ENCODE results near the gene PLCL2.

GRCh38 chr3:17065315-17065714 lies 180.6 kb downstream of the PLCL2 start:
- TF ChIP-seq CTCF (IDR thresholded peaks at IDR 0.05; ENCODE audit: low read depth, low read length) = no peak
- TF ChIP-seq EZH2phosphoT487 (IDR thresholded peaks at IDR 0.05; ENCODE audit: low read depth) = no peak
